Spinal cord (tissue), 10 donors: ENCODE data around the gene FGFR2. TPM values are rescaled to one million over a fixed set of nuclear protein-coding genes. Genes with fewer than 3 reads are reported as not detected.

Experiments used
- DNase-seq, 6 donors: peaks; one replicate each; pipeline versions ENCODE4 v3.0.0 to v3.0.0-alpha.2; 2013 to 2015; ENCODE audit warnings: low spot score in 6 of 6, low read depth in 4 of 6
- H3K27ac ChIP-seq: one replicate; pipeline ENCODE4 v1.5.1; 2013; ENCODE audit warnings: low read depth, low read length, control low read depth
- H3K27me3 ChIP-seq: one replicate; pipeline ENCODE4 v1.6.1; 2013; ENCODE audit warnings: low read length; ENCODE audit not compliant: control insufficient read depth, insufficient read depth
- H3K36me3 ChIP-seq: one replicate; pipeline ENCODE4 v1.6.1; 2013; ENCODE audit warnings: low read length; ENCODE audit not compliant: control insufficient read depth, insufficient read depth
- H3K4me1 ChIP-seq: one replicate; pipeline ENCODE4 v1.6.1; 2013; ENCODE audit warnings: low read length; ENCODE audit not compliant: control insufficient read depth, insufficient read depth
- H3K4me3 ChIP-seq: one replicate; pipeline ENCODE4 v1.5.1; 2013; ENCODE audit warnings: low read depth, low read length, control low read depth
- H3K9me3 ChIP-seq: one replicate; pipeline ENCODE4 v1.6.1; 2013; ENCODE audit warnings: low read length; ENCODE audit not compliant: control insufficient read depth, insufficient read depth
- WGBS: methylation state at CpG from one replicate; pipeline ENCODE4 v1.1.5; 2013; ENCODE audit warnings: missing lambda C conversion rate; ENCODE audit not compliant: insufficient coverage; 5-methylcytosine and 5-hydroxymethylcytosine counted together
- polyA plus RNA-seq, 2 donors: library from polyadenylated mRNA; unstranded; fragments of 120-200 nt; gene quantifications; one replicate each; pipeline ENCODE4 v1.2.1, GENCODE V29; 2013; ENCODE audit not compliant: insufficient read length in 2 of 2
- total RNA-seq, 2 donors: library from RNA; depleted of rRNA in 1 of 2; stranded (reverse); fragments of 120-200 nt in 1 of 2; fragments of >200 nt in 1 of 2; gene quantifications; one replicate each; pipeline versions ENCODE4 v1.2.3 to v1.2.4, GENCODE V29; 2013 to 2014
- donor health status: healthy.

Gene FGFR2
- total and polyA plus RNA-seq, 4 donors: 80.7 to 163 (median 102) TPM

DNA sequence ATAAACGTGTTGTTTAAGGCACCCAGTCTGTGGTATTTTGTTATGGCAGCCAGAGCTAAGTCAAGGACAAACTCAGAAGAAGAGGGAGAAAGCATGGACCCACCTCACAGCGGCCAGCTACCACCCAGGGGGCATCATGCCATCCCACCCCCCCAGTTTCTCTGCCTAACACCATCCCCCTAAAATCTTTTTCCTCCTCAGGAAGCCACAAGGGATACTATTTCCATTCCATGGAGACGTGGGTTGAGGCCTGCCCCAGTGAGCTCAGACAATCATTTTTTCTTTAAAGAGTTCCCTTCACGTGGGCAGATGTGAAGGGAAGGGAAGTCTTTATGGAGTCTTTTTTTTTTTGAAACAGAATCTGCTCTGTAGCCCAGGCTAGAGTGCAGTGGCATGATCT, 131.8 kb downstream of the FGFR2 start:
- Histone ChIP-seq H3K4me3 (no peak overlapping the region), H3K9me3 (no peaks in the 10 kb centered on the region), H3K4me1 (peaks cover 5% of the 10 kb centered on the region), H3K27ac (no peak overlapping the region), H3K27me3 (no peaks in the 10 kb centered on the region), H3K36me3 (no peaks in the 10 kb centered on the region)
- WGBS: 86% methylated on average over 1 of the region's 4 CpGs
- DNase-seq: no peak

DNA sequence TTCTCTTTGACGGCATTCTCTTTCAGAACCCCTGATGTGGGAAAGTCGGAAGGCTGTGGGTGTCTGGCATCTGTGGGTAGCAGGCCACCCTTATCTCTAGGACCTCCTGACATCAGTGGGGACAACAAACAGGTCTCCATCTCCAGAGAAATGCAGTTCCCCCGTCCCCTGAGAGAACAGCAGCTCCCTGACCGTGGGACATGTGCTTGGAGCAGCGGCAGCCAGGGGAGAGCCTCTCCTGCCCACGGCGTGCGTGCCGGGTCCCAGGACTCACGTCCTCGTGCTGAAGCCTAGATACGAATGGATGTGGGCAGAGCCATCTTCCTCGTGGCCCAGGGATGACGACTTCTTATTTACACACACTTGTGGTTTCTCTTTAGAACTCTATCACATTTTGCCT, 133.0 kb downstream of the FGFR2 start:
- no peak overlapping the region for H3K27ac ChIP-seq
- no peak for DNase-seq
- 91% methylated on average over 12 of the region's 14 CpGs for WGBS
- no peaks in the 10 kb centered on the region for H3K36me3 ChIP-seq
- peaks cover 5% of the 10 kb centered on the region for H3K4me1 ChIP-seq
- no peaks in the 10 kb centered on the region for H3K9me3 ChIP-seq
- H3K27me3 ChIP-seq: no peaks in the 10 kb centered on the region
- H3K4me3 ChIP-seq: no peak overlapping the region

DNA sequence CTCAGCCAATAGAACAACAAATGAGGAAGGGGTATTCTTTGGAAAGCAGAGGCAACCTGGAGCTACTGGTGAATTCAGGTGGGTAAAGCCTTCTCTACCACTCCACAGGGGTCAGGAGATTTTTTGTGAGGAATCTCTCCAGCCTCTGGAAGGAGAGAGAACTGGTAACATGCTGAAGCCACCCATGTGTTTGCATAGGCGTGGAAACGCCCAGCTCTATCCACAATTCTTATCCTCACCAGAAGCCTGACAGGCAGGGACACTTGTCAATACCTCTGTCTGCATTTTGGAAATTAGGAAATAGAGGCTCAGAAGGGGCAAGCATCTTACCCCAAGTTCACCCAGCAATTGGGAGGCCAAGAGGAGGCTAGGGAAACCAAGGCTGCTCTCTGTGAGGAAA, 133.7 kb downstream of the FGFR2 start:
- Histone ChIP-seq H3K9me3 (no peaks in the 10 kb centered on the region), H3K27ac (no peak overlapping the region), H3K4me3 (no peak overlapping the region), H3K4me1 (peaks cover 5% of the 10 kb centered on the region), H3K36me3 (no peaks in the 10 kb centered on the region), H3K27me3 (no peaks in the 10 kb centered on the region)
- WGBS: no CpG with 5 or more reads among the region's 2 CpGs
- DNase-seq: no peak

DNA sequence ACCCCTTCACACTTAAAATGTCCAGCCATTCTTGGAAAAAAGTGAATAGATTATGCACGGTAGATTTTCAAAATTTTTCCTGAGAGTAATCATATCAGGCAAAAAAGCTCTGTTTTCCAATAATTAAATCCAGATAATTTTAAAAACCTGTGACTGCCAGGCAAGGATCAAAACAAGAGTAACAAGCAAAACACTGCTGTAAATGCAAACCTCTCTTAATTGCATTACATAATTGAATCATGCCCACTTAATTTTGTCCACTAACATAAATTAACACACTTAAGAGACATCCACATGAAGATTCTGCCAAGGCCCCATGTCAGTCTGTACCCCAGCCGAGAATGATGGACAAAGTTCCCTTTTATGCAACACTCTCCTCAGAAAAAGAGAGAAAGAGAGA, 135.3 kb downstream of the FGFR2 start:
- DNase-seq: no peak
- WGBS: no CpG with 5 or more reads among the region's 2 CpGs
- no peaks in the 10 kb centered on the region for H3K36me3 ChIP-seq
- no peak overlapping the region for H3K4me3 ChIP-seq
- H3K27me3 ChIP-seq: peaks cover under 1% of the 10 kb centered on the region
- no peak overlapping the region for H3K27ac ChIP-seq
- no peaks in the 10 kb centered on the region for H3K9me3 ChIP-seq
- peaks cover under 1% of the 10 kb centered on the region for H3K4me1 ChIP-seq

DNA sequence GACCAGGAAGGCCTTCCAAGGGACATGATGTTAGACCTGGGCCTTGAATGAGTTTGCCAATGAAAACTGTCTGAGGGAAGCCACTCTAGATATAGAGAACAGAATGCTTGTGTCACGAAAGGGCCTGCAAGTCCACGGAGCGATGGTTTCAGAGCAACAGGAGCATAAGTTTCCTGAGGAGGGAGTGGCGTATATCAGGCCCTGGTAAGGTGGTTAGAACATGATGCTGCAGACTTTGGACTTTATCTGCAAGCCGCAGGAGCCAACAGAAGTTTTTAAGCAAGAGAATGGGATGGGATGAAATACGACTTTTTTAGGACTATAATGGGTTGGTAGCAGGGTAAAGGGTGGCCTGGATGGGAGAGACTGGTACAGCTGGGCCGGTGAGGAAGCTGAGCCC, 136.0 kb downstream of the FGFR2 start:
- Histone ChIP-seq H3K27ac (no peak overlapping the region), H3K36me3 (no peaks in the 10 kb centered on the region), H3K9me3 (no peaks in the 10 kb centered on the region), H3K4me1 (no peaks in the 10 kb centered on the region), H3K27me3 (peaks cover 2% of the 10 kb centered on the region), H3K4me3 (no peak overlapping the region)
- no peak for DNase-seq
- 96% methylated on average over 7 of the region's 7 CpGs for WGBS

DNA sequence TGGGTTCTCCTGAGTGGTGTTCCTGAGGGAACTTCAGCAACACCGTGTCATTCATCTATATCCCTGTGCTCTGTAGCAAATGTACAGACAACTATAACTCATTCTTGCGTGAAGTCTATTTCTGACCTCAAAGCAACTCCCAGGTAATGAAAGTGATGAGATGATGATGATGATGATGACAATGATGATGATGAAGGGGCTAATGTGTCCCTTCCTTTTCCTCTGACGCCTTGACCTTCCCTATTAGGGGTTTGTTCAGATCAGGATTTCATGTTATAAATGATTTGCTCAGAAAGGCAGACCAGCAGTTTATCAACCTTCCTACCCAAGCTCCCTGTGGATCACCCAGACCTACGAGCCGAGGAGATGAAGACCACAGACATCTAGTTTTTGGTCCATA, 136.9 kb downstream of the FGFR2 start:
- WGBS: 100% methylated on average over 2 of the region's 5 CpGs
- H3K4me3 ChIP-seq: no peak overlapping the region
- H3K4me1 ChIP-seq: no peaks in the 10 kb centered on the region
- H3K27ac ChIP-seq: no peak overlapping the region
- peaks cover 2% of the 10 kb centered on the region for H3K27me3 ChIP-seq
- DNase-seq: no peak
- H3K9me3 ChIP-seq: no peaks in the 10 kb centered on the region
- no peaks in the 10 kb centered on the region for H3K36me3 ChIP-seq

DNA sequence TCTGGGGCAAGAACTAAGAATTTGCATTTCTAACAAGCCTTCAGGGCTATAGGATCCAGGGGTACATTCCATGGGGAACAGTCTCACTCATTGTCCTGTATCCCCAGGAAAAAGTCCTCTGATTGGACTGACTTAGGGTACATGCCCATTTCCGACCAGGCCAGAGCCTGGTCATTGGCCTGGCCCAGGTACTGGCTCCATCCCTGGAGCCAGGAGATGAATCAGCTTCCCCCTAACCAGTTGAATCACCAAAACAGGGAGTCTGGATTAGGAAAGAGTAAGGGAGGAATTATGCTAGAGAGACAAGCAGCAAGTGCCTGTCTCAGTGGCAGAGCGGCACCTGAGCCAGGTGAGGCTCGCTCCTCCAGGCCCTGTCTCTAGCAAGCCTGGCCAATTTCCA, 137.5 kb downstream of the FGFR2 start:
- H3K9me3 ChIP-seq: no peaks in the 10 kb centered on the region
- no peak overlapping the region for H3K4me3 ChIP-seq
- H3K27ac ChIP-seq: no peak overlapping the region
- DNase-seq: no peak
- no peaks in the 10 kb centered on the region for H3K4me1 ChIP-seq
- 95% methylated on average over 2 of the region's 3 CpGs for WGBS
- H3K27me3 ChIP-seq: peaks cover 2% of the 10 kb centered on the region
- no peaks in the 10 kb centered on the region for H3K36me3 ChIP-seq

DNA sequence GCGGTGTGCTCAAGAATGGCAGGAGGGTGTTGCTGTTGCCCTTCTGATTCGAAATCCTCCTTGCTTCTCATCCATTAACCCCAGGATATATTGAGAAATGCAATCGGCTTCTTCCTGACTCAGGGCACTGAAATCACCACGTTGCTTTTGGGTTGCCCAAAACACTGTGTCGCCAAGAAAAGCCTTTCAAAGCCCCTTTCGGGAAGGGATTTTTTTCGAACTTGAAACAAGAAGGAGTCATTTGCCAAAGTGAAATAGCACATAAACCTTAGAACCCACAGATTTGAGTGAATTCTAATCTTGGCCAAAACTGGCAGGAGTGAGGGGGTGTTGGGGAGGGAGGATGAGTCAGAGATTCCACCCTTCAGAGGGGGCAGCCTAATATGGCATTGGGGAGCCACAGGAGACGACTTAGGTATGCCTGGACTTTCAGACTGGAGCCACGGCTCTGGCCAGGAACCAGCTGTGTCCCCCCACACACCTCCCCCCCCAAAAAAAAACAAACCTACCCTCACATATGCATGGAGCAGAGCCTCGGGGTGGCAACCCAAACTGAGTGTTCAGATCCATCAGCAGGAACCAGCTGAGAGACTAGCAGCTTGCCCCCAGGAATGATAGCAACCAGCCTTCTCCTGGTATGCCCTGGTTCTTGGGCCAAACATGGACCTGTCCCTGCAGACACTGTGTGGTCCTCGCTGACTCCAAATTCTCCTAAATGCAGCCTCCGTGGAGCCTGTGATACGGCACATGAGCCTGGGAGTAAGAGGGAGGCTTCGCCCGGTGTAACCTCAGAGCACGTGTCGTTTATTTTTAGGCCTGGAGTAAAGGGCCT, 138.4 kb downstream of the FGFR2 start:
- no peaks in the 10 kb centered on the region for H3K4me1 ChIP-seq
- no peak overlapping the region for H3K4me3 ChIP-seq
- peak in 1 of 6 donors; percentile 41 for DNase-seq
- 75% methylated on average over 14 of the region's 17 CpGs for WGBS
- H3K9me3 ChIP-seq: no peaks in the 10 kb centered on the region
- H3K27ac ChIP-seq: no peak overlapping the region
- H3K36me3 ChIP-seq: no peaks in the 10 kb centered on the region
- H3K27me3 ChIP-seq: peaks cover 2% of the 10 kb centered on the region

DNA sequence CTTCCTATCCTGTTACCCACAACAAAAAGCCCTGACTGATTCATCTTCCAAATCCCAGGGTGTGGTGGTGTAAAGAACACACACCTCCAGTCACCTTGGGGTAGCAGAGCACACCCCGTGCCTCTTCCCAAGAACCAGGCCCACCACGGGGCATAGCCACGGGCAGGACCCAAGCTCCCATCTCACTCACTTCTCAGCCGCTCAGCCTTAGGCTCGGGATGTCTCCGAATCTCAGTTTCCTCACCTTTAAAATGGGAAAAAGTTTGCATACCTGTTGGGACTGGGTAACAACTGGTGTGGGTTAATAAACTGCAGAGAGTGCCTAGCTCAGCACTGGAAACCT, 139.0 kb downstream of the FGFR2 start:
- no peaks in the 10 kb centered on the region for H3K4me1 ChIP-seq
- H3K27me3 ChIP-seq: peaks cover 2% of the 10 kb centered on the region
- H3K36me3 ChIP-seq: no peaks in the 10 kb centered on the region
- no peaks in the 10 kb centered on the region for H3K9me3 ChIP-seq
- no peak overlapping the region for H3K27ac ChIP-seq
- 94% methylated on average over 3 of the region's 6 CpGs for WGBS
- DNase-seq: no peak
- no peak overlapping the region for H3K4me3 ChIP-seq

DNA sequence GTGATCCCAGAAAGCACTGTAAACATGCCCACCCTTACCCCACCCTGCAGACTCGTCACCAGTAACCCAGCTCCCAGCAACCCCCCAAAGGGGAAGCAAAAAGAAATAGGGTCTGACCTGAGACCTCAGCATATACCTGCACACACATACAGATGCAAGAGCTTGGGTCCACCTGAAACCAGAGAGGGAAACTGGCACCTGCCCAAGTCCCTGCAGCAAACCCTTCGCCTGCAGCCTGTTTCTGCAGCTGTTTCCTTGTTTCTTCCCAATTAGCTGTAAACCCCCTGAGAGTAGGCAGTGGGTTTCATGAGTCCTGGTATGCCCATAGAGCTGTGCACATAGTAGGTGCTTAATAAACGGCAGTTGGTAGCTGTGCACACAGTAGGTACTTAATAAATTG, 140.5 kb downstream of the FGFR2 start:
- WGBS: 67% methylated on average over 3 of the region's 3 CpGs
- Histone ChIP-seq H3K27me3 (peaks cover 2% of the 10 kb centered on the region), H3K9me3 (no peaks in the 10 kb centered on the region), H3K27ac (no peak overlapping the region), H3K36me3 (no peaks in the 10 kb centered on the region), H3K4me3 (no peak overlapping the region), H3K4me1 (no peaks in the 10 kb centered on the region)
- DNase-seq: no peak
